Measurements from ENCODE around the gene CEACAM5. TPM values are rescaled to one million over a fixed set of nuclear protein-coding genes. Genes with fewer than 3 reads are reported as not detected.

Gene CEACAM5
- total RNA-seq, result not detected in 2 replicates

DNA sequence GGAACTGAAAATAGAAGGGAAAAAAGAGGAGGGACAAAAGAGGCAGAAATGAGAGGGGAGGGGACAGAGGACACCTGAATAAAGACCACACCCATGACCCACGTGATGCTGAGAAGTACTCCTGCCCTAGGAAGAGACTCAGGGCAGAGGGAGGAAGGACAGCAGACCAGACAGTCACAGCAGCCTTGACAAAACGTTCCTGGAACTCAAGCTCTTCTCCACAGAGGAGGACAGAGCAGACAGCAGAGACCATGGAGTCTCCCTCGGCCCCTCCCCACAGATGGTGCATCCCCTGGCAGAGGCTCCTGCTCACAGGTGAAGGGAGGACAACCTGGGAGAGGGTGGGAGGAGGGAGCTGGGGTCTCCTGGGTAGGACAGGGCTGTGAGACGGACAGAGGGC is at the start of gene CEACAM5:
TSS of gene CEACAM5 (plus strand) at position 146 of the 400 bp plus-strand sequence. CDS start at position 252, 106 bp downstream.

DNA sequence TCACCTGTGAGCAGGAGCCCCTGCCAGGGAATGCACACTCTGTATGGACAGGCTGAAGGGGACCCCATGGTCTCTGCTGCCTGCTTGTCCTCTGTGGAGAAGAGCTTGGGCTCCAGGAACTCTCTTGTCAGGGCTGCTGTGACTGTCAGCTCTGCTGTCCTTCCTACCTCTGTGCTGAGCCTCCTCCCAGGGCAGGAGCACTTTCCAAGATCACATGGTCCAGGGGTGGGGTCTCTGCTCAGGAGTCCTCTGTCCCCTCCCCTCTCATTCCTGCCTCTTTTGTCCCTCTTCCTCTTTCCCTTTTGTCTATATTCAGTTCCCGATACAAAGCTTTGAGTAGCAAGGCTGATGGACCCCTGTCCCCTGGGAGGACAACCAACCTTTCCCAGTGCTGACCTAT is 20.3 kb upstream of the CEACAM5 start, which contains the start of gene CEACAM7:
TSS of gene CEACAM7 (minus strand) at position 173 of the 400 bp plus-strand sequence. CDS start at position 68, 105 bp downstream.

DNA sequence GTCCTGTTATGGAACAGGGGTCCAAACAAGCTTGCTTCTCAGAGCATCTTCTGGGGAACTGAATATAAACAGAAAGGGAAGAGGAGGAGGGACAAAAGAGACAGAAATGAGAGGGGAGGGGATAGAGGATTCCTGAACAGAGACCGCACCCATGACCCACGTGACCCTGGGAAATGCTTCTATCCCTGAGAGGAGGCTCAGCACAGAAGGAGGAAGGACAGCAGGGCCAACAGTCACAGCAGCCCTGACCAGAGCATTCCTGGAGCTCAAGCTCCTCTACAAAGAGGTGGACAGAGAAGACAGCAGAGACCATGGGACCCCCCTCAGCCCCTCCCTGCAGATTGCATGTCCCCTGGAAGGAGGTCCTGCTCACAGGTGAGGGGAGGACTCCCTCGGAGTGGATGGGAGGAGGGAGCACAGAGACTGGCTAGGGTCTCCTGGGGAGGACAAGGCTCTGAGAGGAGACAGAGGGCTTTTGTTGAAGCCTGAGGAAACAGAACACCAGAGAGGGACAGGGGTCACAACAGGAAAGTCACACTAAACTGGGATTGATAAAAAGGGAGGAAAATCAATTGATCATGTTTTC is 47.0 kb downstream of the CEACAM5 start, which contains the start of gene CEACAM6:
TSS of gene CEACAM6 (plus strand) at position 203 of the 586 bp plus-strand sequence. CDS start at position 312, 109 bp downstream.

Other genes with a start within 250 kb of the CEACAM5 start
- gene CEACAM21, start 132.5 kb upstream of the CEACAM5 start, total RNA-seq, result 0.32 TPM in 1 of 2 replicates, not detected in the other
- not detected in 2 replicates for gene CEACAM4, start 81.6 kb upstream of the CEACAM5 start, total RNA-seq
- not detected in 2 replicates for gene CEACAM7, start 20.4 kb upstream of the CEACAM5 start, total RNA-seq
- not detected in 2 replicates for gene CEACAM6, start 46.9 kb downstream of the CEACAM5 start, total RNA-seq
- not detected in 2 replicates for gene CEACAM3, start 88.0 kb downstream of the CEACAM5 start, total RNA-seq
- gene LYPD4, start 136.1 kb downstream of the CEACAM5 start, total RNA-seq, result not detected in 2 replicates
- not detected in 2 replicates for gene DMRTC2, start 136.4 kb downstream of the CEACAM5 start, total RNA-seq
- gene RPS19, start 151.6 kb downstream of the CEACAM5 start, total RNA-seq, result 1,320 and 2,728 TPM in 2 replicates
- gene CD79A, start 168.7 kb downstream of the CEACAM5 start, total RNA-seq, result 0.64 and 0.78 TPM in 2 replicates
- 48.1 and 79.3 TPM in 2 replicates for gene ARHGEF1, start 174.6 kb downstream of the CEACAM5 start, total RNA-seq
- 0.13 TPM in 1 of 2 replicates, not detected in the other for gene ERFL, start 219.8 kb downstream of the CEACAM5 start, total RNA-seq

All from epithelial cell of alveolus of lung (primary cell).